HepG2 (cell line): Measurements from ENCODE around the gene WDR18. TPM values are rescaled to one million over a fixed set of nuclear protein-coding genes. Genes with fewer than 3 reads are reported as not detected.
A peak's percentile ranks its signal among the peaks of the same experiment; 100 is the strongest.

Experiments
- GABPA ChIP-seq, 2 experiments: IDR thresholded peaks; 2 replicates each; pipeline ENCODE4 v1.6.1; 2011 to 2016; ENCODE audit warnings: low read depth in 2 of 2, low read length in 1 of 2, missing biosample characterization in 1 of 2, missing genetic modification characterization in 1 of 2
- GFI1 ChIP-seq: sonication (generic); formaldehyde crosslinking; IDR thresholded peaks from 2 replicates; pipeline ENCODE4 v1.5.0; 2020; ENCODE audit warnings: missing genetic modification reagents, mild to moderate bottlenecking, borderline replicate concordance
- KAT7 ChIP-seq: IDR thresholded peaks from 2 replicates; pipeline ENCODE4 v1.6.1; 2018; ENCODE audit warnings: borderline replicate concordance, missing compliant biosample characterization
- KLF16 ChIP-seq, 2 experiments: sonication (generic) in 1 of 2; formaldehyde crosslinking in 1 of 2; IDR thresholded peaks; 2 replicates each; pipeline versions ENCODE4 v1.6.1 to v1.8.0; 2016 to 2023; ENCODE audit warnings: missing genetic modification reagents in 2 of 2, missing compliant biosample characterization in 1 of 2
- KLF6 ChIP-seq: IDR thresholded peaks from 2 replicates; pipeline ENCODE4 v1.8.0; 2016; ENCODE audit warnings: missing biosample characterization, missing genetic modification reagents
- NFYC ChIP-seq: IDR thresholded peaks from 2 replicates; pipeline ENCODE4 v1.6.1; 2016; ENCODE audit warnings: missing genetic modification reagents, missing compliant biosample characterization
- TOPORS ChIP-seq: sonication (generic); formaldehyde crosslinking; IDR thresholded peaks from 2 replicates; pipeline ENCODE4 v1.8.0; 2023; ENCODE audit warnings: mild to moderate bottlenecking, missing genetic modification reagents
- ZFP37 ChIP-seq: sonication (generic); formaldehyde crosslinking; IDR thresholded peaks from 2 replicates; pipeline ENCODE4 v1.4.0; 2020; ENCODE audit warnings: missing genetic modification reagents, borderline replicate concordance
- ZNF350 ChIP-seq: sonication (generic); formaldehyde crosslinking; IDR thresholded peaks from 2 replicates; pipeline ENCODE4 v1.4.0; 2020; ENCODE audit warnings: mild to moderate bottlenecking, low read depth, missing genetic modification reagents, borderline replicate concordance
- ZNF501 ChIP-seq: sonication (generic); formaldehyde crosslinking; IDR thresholded peaks from 2 replicates; pipeline ENCODE4 v1.5.1; 2020; ENCODE audit warnings: mild to moderate bottlenecking, moderate library complexity, missing genetic modification reagents
- polyA plus RNA-seq, 8 experiments: library from polyadenylated mRNA; depleted of rRNA in 3 of 8; stranded (reverse) in 7 of 8; unstranded in 1 of 8; fragments of >200 nt; fragmentation: Illumina TruSeq in 4 of 8; extraction: Trizol in 4 of 8; gene quantifications; 2 replicates each; pipeline versions ENCODE4 v1.2.1 to v1.2.3, GENCODE V29; 2011 to 2016; ENCODE audit warnings: low read depth in 4 of 8, missing spikeins in 1 of 8, mixed read lengths in 1 of 8; ENCODE audit not compliant: insufficient read depth in 1 of 8
- total RNA-seq, 5 experiments: library from RNA; depleted of rRNA; stranded (reverse); fragments of >200 nt; fragmentation: Illumina TruSeq; extraction: Trizol; gene quantifications; 2 replicates each; pipeline ENCODE4 v1.2.3, GENCODE V29; 2016; ENCODE audit warnings: low read depth in 1 of 5
- TF ChIP-seq, protein P1 (sequence below): sonication (generic); formaldehyde crosslinking; IDR thresholded peaks from 2 replicates; pipeline ENCODE4 v1.4.0; 2020; ENCODE audit warnings: missing genetic modification reagents
- TF ChIP-seq, protein P2 (sequence below): sonication (generic); formaldehyde crosslinking; conservative IDR thresholded peaks from 2 replicates; pipeline ENCODE4 v1.8.0; 2022; ENCODE audit warnings: low read depth, missing genetic modification reagents
- TF ChIP-seq, protein P3 (sequence below), 2 experiments: sonication (generic) in 1 of 2; formaldehyde crosslinking in 1 of 2; IDR thresholded peaks; 2 replicates each; pipeline versions ENCODE4 v1.5.1 to v1.6.1; 2011 to 2020; ENCODE audit warnings: borderline replicate concordance in 1 of 2, low read depth in 1 of 2, low read length in 1 of 2, mild to moderate bottlenecking in 1 of 2, missing genetic modification reagents in 1 of 2, moderate library complexity in 1 of 2
- TF ChIP-seq, protein P4 (sequence below): fragments of 450-650 bp; IDR thresholded peaks from 2 replicates; pipeline ENCODE4 v1.6.1; 2017; ENCODE audit warnings: mild to moderate bottlenecking

WDR18 gene
- total and polyA plus RNA-seq, 2 of the 13 experiments (the other 11 are each of a cell fraction or from before 2014, with no cell fraction given) = 36.4 to 47.6 TPM

DNA sequence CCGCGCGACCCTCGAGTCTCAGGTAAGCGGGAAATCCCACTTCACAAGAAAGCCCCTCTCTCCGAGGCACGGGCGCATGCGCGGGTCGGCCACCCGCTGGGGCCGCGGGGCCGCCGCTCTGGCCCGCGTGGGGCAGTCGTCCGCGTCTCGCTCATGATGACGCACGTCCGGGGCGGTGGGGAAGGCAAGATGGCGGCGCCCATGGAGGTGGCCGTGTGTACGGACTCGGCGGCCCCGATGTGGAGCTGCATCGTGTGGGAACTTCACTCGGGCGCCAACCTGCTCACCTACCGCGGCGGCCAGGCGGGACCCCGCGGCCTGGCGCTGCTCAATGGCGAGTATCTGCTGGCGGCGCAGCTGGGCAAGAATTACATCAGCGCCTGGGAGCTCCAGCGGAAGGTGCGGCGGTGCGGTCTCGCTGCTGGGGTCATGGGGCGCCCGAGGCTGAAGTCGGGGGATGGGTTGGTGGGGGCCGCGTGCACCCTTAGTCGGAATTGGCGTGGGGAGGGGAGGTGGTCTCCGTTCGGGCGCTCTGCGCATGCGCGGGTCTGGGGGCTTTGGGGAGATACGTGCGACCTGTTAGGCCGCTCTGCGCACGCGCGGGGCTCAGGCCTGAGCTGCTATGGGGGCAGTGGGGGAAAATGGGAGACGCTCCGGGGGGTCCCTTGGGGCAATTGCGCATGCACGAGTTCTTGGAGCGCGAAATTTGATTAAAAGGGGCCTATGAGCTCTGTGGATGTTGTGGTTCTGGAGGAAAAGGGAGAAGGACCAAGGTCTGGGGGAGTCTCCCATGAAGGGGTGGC, at the start of gene WDR18 (continued):
- TF ChIP-seq, protein P1, sequence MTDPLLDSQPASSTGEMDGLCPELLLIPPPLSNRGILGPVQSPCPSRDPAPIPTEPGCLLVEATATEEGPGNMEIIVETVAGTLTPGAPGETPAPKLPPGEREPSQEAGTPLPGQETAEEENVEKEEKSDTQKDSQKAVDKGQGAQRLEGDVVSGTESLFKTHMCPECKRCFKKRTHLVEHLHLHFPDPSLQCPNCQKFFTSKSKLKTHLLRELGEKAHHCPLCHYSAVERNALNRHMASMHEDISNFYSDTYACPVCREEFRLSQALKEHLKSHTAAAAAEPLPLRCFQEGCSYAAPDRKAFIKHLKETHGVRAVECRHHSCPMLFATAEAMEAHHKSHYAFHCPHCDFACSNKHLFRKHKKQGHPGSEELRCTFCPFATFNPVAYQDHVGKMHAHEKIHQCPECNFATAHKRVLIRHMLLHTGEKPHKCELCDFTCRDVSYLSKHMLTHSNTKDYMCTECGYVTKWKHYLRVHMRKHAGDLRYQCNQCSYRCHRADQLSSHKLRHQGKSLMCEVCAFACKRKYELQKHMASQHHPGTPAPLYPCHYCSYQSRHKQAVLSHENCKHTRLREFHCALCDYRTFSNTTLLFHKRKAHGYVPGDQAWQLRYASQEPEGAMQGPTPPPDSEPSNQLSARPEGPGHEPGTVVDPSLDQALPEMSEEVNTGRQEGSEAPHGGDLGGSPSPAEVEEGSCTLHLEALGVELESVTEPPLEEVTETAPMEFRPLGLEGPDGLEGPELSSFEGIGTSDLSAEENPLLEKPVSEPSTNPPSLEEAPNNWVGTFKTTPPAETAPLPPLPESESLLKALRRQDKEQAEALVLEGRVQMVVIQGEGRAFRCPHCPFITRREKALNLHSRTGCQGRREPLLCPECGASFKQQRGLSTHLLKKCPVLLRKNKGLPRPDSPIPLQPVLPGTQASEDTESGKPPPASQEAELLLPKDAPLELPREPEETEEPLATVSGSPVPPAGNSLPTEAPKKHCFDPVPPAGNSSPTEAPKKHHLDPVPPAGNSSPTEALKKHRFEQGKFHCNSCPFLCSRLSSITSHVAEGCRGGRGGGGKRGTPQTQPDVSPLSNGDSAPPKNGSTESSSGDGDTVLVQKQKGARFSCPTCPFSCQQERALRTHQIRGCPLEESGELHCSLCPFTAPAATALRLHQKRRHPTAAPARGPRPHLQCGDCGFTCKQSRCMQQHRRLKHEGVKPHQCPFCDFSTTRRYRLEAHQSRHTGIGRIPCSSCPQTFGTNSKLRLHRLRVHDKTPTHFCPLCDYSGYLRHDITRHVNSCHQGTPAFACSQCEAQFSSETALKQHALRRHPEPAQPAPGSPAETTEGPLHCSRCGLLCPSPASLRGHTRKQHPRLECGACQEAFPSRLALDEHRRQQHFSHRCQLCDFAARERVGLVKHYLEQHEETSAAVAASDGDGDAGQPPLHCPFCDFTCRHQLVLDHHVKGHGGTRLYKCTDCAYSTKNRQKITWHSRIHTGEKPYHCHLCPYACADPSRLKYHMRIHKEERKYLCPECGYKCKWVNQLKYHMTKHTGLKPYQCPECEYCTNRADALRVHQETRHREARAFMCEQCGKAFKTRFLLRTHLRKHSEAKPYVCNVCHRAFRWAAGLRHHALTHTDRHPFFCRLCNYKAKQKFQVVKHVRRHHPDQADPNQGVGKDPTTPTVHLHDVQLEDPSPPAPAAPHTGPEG = peak; percentile 61; the same call in 1 of the 2 replicates
- TF ChIP-seq, protein P2, sequence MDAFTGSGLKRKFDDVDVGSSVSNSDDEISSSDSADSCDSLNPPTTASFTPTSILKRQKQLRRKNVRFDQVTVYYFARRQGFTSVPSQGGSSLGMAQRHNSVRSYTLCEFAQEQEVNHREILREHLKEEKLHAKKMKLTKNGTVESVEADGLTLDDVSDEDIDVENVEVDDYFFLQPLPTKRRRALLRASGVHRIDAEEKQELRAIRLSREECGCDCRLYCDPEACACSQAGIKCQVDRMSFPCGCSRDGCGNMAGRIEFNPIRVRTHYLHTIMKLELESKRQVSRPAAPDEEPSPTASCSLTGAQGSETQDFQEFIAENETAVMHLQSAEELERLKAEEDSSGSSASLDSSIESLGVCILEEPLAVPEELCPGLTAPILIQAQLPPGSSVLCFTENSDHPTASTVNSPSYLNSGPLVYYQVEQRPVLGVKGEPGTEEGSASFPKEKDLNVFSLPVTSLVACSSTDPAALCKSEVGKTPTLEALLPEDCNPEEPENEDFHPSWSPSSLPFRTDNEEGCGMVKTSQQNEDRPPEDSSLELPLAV (CRISPR knock-in tag) = no peak
- TF ChIP-seq KLF16 (CRISPR knock-in tag; IDR thresholded peaks at IDR 0.05) = peak in 1 of 2 experiments; percentile 65; a peak in 1 of 4 replicates
- TF ChIP-seq KLF6 (CRISPR knock-in tag) = no peak
- TF ChIP-seq ZNF501 (CRISPR knock-in tag) = peak; percentile 48; the same call in 1 of the 2 replicates
- TF ChIP-seq TOPORS = no peak
- TF ChIP-seq KAT7 = peak; percentile 60; the same call in 1 of the 2 replicates
- TF ChIP-seq GFI1 (CRISPR knock-in tag) = no peak
- TF ChIP-seq, protein P3, sequence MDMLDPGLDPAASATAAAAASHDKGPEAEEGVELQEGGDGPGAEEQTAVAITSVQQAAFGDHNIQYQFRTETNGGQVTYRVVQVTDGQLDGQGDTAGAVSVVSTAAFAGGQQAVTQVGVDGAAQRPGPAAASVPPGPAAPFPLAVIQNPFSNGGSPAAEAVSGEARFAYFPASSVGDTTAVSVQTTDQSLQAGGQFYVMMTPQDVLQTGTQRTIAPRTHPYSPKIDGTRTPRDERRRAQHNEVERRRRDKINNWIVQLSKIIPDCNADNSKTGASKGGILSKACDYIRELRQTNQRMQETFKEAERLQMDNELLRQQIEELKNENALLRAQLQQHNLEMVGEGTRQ (IDR thresholded peaks at IDR 0.05; ENCODE audit: low read depth, low read length) = no peak
- TF ChIP-seq, protein P3 (CRISPR knock-in tag; IDR thresholded peaks at IDR 0.05; ENCODE audit: borderline replicate concordance) = no peak; the same call in 1 of the 2 replicates
- TF ChIP-seq GABPA (IDR thresholded peaks at IDR 0.05; ENCODE audit: low read depth, low read length) = peak; percentile 79
- peak; percentile 90 for TF ChIP-seq GABPA (CRISPR knock-in tag; IDR thresholded peaks at IDR 0.05; ENCODE audit: low read depth)
- TF ChIP-seq NFYC (CRISPR knock-in tag) = peak; percentile 33; the same call in 1 of the 2 replicates
- TF ChIP-seq ZFP37 = no peak
- TF ChIP-seq ZNF350 (CRISPR knock-in tag) = peak; percentile 82
- TF ChIP-seq, protein P4, sequence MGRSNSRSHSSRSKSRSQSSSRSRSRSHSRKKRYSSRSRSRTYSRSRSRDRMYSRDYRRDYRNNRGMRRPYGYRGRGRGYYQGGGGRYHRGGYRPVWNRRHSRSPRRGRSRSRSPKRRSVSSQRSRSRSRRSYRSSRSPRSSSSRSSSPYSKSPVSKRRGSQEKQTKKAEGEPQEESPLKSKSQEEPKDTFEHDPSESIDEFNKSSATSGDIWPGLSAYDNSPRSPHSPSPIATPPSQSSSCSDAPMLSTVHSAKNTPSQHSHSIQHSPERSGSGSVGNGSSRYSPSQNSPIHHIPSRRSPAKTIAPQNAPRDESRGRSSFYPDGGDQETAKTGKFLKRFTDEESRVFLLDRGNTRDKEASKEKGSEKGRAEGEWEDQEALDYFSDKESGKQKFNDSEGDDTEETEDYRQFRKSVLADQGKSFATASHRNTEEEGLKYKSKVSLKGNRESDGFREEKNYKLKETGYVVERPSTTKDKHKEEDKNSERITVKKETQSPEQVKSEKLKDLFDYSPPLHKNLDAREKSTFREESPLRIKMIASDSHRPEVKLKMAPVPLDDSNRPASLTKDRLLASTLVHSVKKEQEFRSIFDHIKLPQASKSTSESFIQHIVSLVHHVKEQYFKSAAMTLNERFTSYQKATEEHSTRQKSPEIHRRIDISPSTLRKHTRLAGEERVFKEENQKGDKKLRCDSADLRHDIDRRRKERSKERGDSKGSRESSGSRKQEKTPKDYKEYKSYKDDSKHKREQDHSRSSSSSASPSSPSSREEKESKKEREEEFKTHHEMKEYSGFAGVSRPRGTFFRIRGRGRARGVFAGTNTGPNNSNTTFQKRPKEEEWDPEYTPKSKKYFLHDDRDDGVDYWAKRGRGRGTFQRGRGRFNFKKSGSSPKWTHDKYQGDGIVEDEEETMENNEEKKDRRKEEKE = no peak
